B cell (primary cell): ENCODE data around the gene RAB6C. TPM values are rescaled to one million over a fixed set of nuclear protein-coding genes. Genes with fewer than 3 reads are reported as not detected.
"Not testable (repeated sequence)": the region's sequence is repeated elsewhere in the genome, so short reads cannot be mapped to it uniquely, and the experiment has no call there.

ENCODE experiments used
- ATAC-seq: fragments of 200-7000 bp; cut with Tn5 transposase; one replicate; pipeline ENCODE4 v1.10.0; 2021; ENCODE audit warnings: low read depth, mild to moderate bottlenecking, moderate number of reproducible peaks, moderate library complexity
- CTCF ChIA-PET: fragments of 350-600 bp; sonication (Branson Sonifier 250); formaldehyde crosslinking; loops from one replicate; lab custom pipeline; 2021; ENCODE audit warnings: antibody characterized with exemption, inconsistent platforms; lab: Charles Lee
- POLR2A ChIA-PET: fragments of 350-600 bp; sonication (Branson Sonifier 250); formaldehyde crosslinking; loops from one replicate; lab custom pipeline; 2021; ENCODE audit warnings: antibody characterized with exemption; lab: Charles Lee
- DNase-seq: peaks from one replicate; pipeline ENCODE4 v3.0.0; 2013
- H2AFZ ChIP-seq: 2 replicates; pipeline ENCODE4 v1.6.1; 2012; ENCODE audit warnings: mild to moderate bottlenecking, low read depth, low read length; ENCODE audit not compliant: insufficient read depth, poor library complexity, severe bottlenecking
- H3K27ac ChIP-seq, 2 donors: 1 replicate in 1 of 2; 2 replicates in 1 of 2; pipeline ENCODE4 v1.5.1; 2012 to 2013; ENCODE audit warnings: low read length in 2 of 2, mild to moderate bottlenecking in 2 of 2, moderate library complexity in 1 of 2
- H3K27me3 ChIP-seq, 4 experiments: fragments of 200-600 bp in 1 of 4; sonication (generic) in 1 of 4; replicated peaks in 1 of 4; 1 replicate in 2 of 4; 2 replicates in 2 of 4; pipeline versions ENCODE4 v1.6.1 to v1.7.0; 2013 to 2016; ENCODE audit warnings: low read length in 3 of 4, mild to moderate bottlenecking in 2 of 4, mixed read lengths in 1 of 4, moderate library complexity in 1 of 4; ENCODE audit not compliant: insufficient read depth in 4 of 4, control insufficient read depth in 3 of 4; ENCODE audit errors: control extremely low read depth in 1 of 4
- H3K36me3 ChIP-seq, 2 experiments: replicated peaks in 1 of 2; 1 replicate in 1 of 2; 2 replicates in 1 of 2; pipeline versions ENCODE4 v1.6.1 to v1.7.1; 2013; ENCODE audit warnings: low read length in 1 of 2; ENCODE audit not compliant: insufficient read depth in 2 of 2, control insufficient read depth in 1 of 2; ENCODE audit errors: control extremely low read depth in 1 of 2, extremely low read depth in 1 of 2
- H3K4me1 ChIP-seq, 2 donors: fragments of 200-600 bp in 1 of 2; sonication (generic) in 1 of 2; 1 replicate in 1 of 2; 2 replicates in 1 of 2; pipeline versions ENCODE4 v1.5.1 to v1.6.1; 2013 to 2017; ENCODE audit warnings: low read length in 2 of 2; ENCODE audit not compliant: control insufficient read depth in 2 of 2, insufficient read depth in 2 of 2
- H3K4me2 ChIP-seq: replicated peaks from 2 replicates; pipeline ENCODE3; 2012; ENCODE audit warnings: mild to moderate bottlenecking, low read depth, low read length; ENCODE audit not compliant: poor library complexity, severe bottlenecking
- H3K4me3 ChIP-seq, 5 experiments: fragments of 200-600 bp in 1 of 5; sonication (generic) in 1 of 5; 1 replicate in 3 of 5; 2 replicates in 2 of 5; pipeline versions ENCODE4 v1.5.1 to v1.7.0; 2011 to 2016; ENCODE audit warnings: low read length in 4 of 5, mild to moderate bottlenecking in 4 of 5, low read depth in 2 of 5, control low read depth in 1 of 5, moderate library complexity in 1 of 5; ENCODE audit not compliant: insufficient read depth in 1 of 5; ENCODE audit errors: control extremely low read depth in 1 of 5, extremely low read depth in 1 of 5
- H3K79me2 ChIP-seq: fragments of 200-600 bp; sonication (generic); one replicate; pipeline ENCODE4 v1.6.0; 2016; ENCODE audit warnings: low read length; ENCODE audit not compliant: control insufficient read depth, insufficient read depth
- H3K9ac ChIP-seq: fragments of 200-600 bp; sonication (generic); 2 replicates; pipeline ENCODE4 v1.6.1; 2017; ENCODE audit warnings: mild to moderate bottlenecking, low read length, moderate library complexity
- H3K9me3 ChIP-seq, 3 donors: one replicate each; pipeline versions ENCODE4 v1.6.1 to v1.7.1; 2013; ENCODE audit warnings: low read length in 2 of 3; ENCODE audit not compliant: control insufficient read depth in 2 of 3, insufficient read depth in 1 of 3; ENCODE audit errors: control extremely low read depth in 1 of 3
- H4K20me1 ChIP-seq: 2 replicates; pipeline ENCODE4 v1.6.0; 2012; ENCODE audit warnings: mild to moderate bottlenecking, low read length; ENCODE audit not compliant: insufficient read depth, control insufficient read depth, poor library complexity, severe bottlenecking
- H3K27ac Mint-ChIP-seq: one replicate; pipeline ENCODE4 v1.8.0; 2021; ENCODE audit warnings: mixed read lengths
- H3K27me3 Mint-ChIP-seq: one replicate; pipeline ENCODE4 v1.8.0; 2021; ENCODE audit warnings: mixed read lengths
- H3K4me1 Mint-ChIP-seq: one replicate; pipeline ENCODE4 v1.8.0; 2021; ENCODE audit warnings: mixed read lengths
- H3K4me3 Mint-ChIP-seq: one replicate; pipeline ENCODE4 v1.8.0; 2021; ENCODE audit warnings: mixed read lengths
- H3K9me3 Mint-ChIP-seq: one replicate; pipeline ENCODE4 v1.8.0; 2022; ENCODE audit warnings: mixed read lengths; ENCODE audit not compliant: insufficient read depth
- CTCF ChIP-seq: fragments of 200-600 bp; IDR thresholded peaks from one replicate; pipeline ENCODE4 v1.8.0; 2022; ENCODE audit warnings: antibody characterized with exemption, mild to moderate bottlenecking
- EZH2 ChIP-seq: IDR thresholded peaks from 2 replicates; pipeline ENCODE4 v1.6.1; 2012; ENCODE audit warnings: borderline replicate concordance, low read depth, mild to moderate bottlenecking, moderate library complexity, low read length; ENCODE audit not compliant: insufficient read depth, poor library complexity, severe bottlenecking
- WGBS: methylation state at CpG from one replicate; pipeline ENCODE4 v1.1.5; 2013; ENCODE audit warnings: missing lambda C conversion rate; ENCODE audit not compliant: insufficient coverage; 5-methylcytosine and 5-hydroxymethylcytosine counted together
- intact Hi-C: fragments of 100-400 bp; cut with micrococcal nuclease; formaldehyde crosslinking; loops from one replicate; pipeline ENCODE4 v1.10.0; 2022
- polyA minus RNA-seq: library from RNA; depleted of rRNA, polyadenylated mRNA; stranded (reverse); fragments of >200 nt; gene quantifications from 2 replicates; pipeline ENCODE4 v1.2.3, GENCODE V29; 2012
- polyA plus RNA-seq: library from polyadenylated mRNA; depleted of rRNA; stranded (reverse); fragments of >200 nt; gene quantifications from 2 replicates; pipeline ENCODE4 v1.2.3, GENCODE V29; 2012
- total RNA-seq, 2 donors: library from RNA; stranded (reverse); fragments of 120-200 nt in 1 of 2; gene quantifications; 1 replicate in 1 of 2; 2 replicates in 1 of 2; pipeline versions ENCODE4 v1.2.3 to v1.2.4, GENCODE V29; 2013 to 2022

RAB6C gene
- total RNA-seq, result not detected in 2 replicates
- total RNA-seq (2013), result 0.07 TPM
- 0.07 and 0.09 TPM in 2 replicates for polyA plus RNA-seq
- polyA minus RNA-seq, result 0.07 TPM in 1 of 2 replicates, not detected in the other

GRCh38 chr2:129979629-129980155 is at the start of gene RAB6C:
TSS of gene RAB6C (plus strand) at chr2:129979666. CDS start at chr2:129980116, 450 bp downstream.
- H3K27me3 Mint-ChIP-seq, result peaks cover 44% of the 10 kb centered on the region
- H3K36me3 ChIP-seq, H3K4me1 Mint-ChIP-seq, H3K4me1 ChIP-seq, POLR2A ChIA-PET, H3K27ac Mint-ChIP-seq, ATAC-seq, CTCF ChIA-PET, H3K27ac ChIP-seq, H3K9me3 ChIP-seq, H3K9me3 Mint-ChIP-seq, H3K79me2 ChIP-seq, intact Hi-C loops, H4K20me1 ChIP-seq: not testable (repeated sequence)
- peak; percentile 19 for DNase-seq
- H3K9ac ChIP-seq, result peak within 1 kb of the TSS; percentile 43
- H3K27me3 ChIP-seq, result peaks cover 0 to 14% (median 5%) of the 10 kb centered on the region in 4 experiments
- H3K4me3 ChIP-seq, result peak within 1 kb of the TSS in 4 of 5 experiments; percentile 13 to 48 (median 36)
- WGBS, result 4% methylated on average over 41 of the region's 54 CpGs
- peak within 1 kb of the TSS; percentile 73 for H3K4me3 Mint-ChIP-seq
- H2AFZ ChIP-seq, result peak within 1 kb of the TSS; percentile 46
- peak within 1 kb of the TSS; percentile 42 for H3K4me2 ChIP-seq

GRCh38 chr2:129930451-129930850 is 49.0 kb upstream of the RAB6C start:
- Histone ChIP-seq H3K9ac (no peak overlapping the region), H3K9me3 (no peaks in the 10 kb centered on the region), H3K27me3 (peaks cover 0 to 5% (median 0%) of the 10 kb centered on the region in 4 experiments), H3K79me2 (no peaks in the 10 kb centered on the region), H3K36me3 (no peaks in the 10 kb centered on the region), H3K4me3 (no peak overlapping the region), H3K27ac (no peak overlapping the region), H3K4me2 (no peak overlapping the region), H2AFZ (no peak overlapping the region), H4K20me1 (no peaks in the 10 kb centered on the region), H3K4me1 (no peaks in the 10 kb centered on the region)
- H3K27ac Mint-ChIP-seq, result no peak overlapping the region
- no peaks in the 10 kb centered on the region for H3K4me1 Mint-ChIP-seq
- ChIA-PET POLR2A (no interaction called here), CTCF (no interaction called here)
- DNase-seq (no peak), ATAC-seq (no peak)
- intact Hi-C loops, result no loop called here
- no peak overlapping the region for H3K4me3 Mint-ChIP-seq
- TF ChIP-seq EZH2, result no peak
- TF ChIP-seq CTCF, result no peak
- peaks cover 50% of the 10 kb centered on the region for H3K27me3 Mint-ChIP-seq
- no CpG with 5 or more reads among the region's 6 CpGs for WGBS
- H3K9me3 Mint-ChIP-seq, result no peaks in the 10 kb centered on the region

GRCh38 chr2:129933387-129933786 is 46.1 kb upstream of the RAB6C start:
- H3K36me3 ChIP-seq, ATAC-seq, H2AFZ ChIP-seq, H3K27me3 ChIP-seq, H3K4me3 ChIP-seq, intact Hi-C loops, H3K27ac Mint-ChIP-seq, H3K4me1 Mint-ChIP-seq, H3K9ac ChIP-seq, DNase-seq, H3K79me2 ChIP-seq, POLR2A ChIA-PET, H3K27ac ChIP-seq, H3K4me3 Mint-ChIP-seq, H3K4me2 ChIP-seq, H4K20me1 ChIP-seq, H3K9me3 Mint-ChIP-seq, H3K4me1 ChIP-seq, H3K9me3 ChIP-seq: not testable (repeated sequence)
- CTCF ChIA-PET, result interaction anchor here (1.0 kb wide), 1 partner anchor 398 kb away, joined by 3 read pairs; no protein-coding TSS in a partner anchor
- peaks cover 38% of the 10 kb centered on the region for H3K27me3 Mint-ChIP-seq
- WGBS, result 68% methylated on average over 8 of the region's 8 CpGs
